HG03469 (cell line): ENCODE data around the gene LIMK2.

Experiments
- ATAC-seq: cut with Tn5 transposase; IDR thresholded peaks from one replicate; pipeline ENCODE4 v1.9.1; 2021; ENCODE audit warnings: mild to moderate bottlenecking, moderate library complexity, moderate number of reproducible peaks; ENCODE audit not compliant: unreplicated experiment

The LIMK2 gene

DNA sequence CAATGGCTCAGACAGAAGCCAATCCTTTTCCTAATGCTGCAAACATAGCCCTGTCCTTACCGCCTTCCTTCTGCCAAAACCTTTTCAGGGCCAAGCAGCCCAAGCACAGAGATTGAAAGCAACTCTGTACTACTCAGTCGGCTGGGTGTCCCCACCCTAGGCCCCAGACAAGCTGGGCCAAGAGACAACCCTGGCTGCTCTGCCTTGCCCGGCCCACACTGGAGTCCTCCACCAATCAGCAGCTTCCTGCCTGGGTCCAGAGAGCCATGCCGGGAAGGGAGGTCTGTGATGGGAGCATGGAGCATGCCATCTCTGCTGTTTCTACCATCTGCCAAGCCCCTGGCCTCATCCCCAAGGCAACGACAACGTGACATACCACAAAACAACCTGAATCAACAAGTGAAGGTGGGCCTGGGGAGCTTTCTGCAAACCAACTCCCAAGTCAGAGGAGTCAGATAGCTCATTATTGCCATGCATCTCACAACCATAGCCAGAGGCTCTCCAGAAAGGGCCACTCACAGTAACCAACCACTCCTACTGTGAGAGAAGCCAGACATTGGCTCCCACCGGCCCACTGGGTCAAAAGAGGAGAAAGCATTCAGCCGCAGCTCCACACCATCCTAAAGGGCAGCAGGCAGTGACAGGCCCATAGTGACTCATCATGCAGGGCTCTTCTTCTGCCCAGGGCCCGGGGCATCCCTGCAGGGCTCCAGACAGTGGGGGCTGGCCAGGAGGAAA, 115.9 kb downstream of the LIMK2 start:
- ATAC-seq: no peak

DNA sequence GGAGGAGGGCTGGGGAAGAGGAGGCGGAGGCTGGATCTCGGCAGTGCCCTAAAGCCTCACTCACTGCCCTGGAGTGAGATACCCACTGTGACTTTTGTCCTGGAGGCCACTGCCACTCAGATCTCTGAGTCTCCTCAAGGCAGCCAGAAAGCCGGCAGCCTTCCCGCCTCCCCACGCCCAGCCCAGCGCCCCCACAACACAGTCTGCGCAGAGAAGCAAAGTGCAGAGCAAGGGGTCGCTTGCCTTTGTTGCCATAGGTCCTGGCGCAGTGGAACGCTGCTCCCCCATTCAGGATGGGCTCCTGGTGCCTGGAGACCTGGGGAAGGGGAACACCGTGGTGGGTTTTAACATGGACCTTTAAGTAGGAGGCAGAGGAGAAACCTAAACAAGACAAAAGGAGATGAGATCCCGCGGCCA, 116.5 kb downstream of the LIMK2 start:
- ATAC-seq: no peak

DNA sequence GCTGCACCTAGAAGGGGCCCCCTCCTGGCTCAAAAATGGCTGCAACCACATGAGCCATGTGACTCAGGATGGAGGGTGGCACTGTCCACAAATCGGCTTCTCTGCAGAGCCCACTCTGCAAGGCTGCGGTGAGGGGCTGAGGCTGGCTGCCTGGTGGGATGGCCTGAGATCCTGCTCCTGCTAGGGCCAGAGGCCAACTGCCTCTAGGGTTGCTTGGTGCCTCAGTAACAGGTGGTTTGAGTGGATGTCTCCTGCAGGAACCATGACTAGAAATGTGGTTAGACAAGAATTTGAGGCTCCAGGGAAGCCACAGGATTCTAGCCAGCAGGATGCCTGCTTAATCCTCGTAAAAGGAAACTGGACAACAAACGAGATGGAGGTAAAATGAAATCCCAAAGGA, 116.9 kb downstream of the LIMK2 start:
- ATAC-seq: no peak
